ENCODE data around the gene LSM14A.
"Not testable (repeated sequence)": the region's sequence is repeated elsewhere in the genome, so short reads cannot be mapped to it uniquely, and the experiment has no call there.

LSM14A gene

DNA sequence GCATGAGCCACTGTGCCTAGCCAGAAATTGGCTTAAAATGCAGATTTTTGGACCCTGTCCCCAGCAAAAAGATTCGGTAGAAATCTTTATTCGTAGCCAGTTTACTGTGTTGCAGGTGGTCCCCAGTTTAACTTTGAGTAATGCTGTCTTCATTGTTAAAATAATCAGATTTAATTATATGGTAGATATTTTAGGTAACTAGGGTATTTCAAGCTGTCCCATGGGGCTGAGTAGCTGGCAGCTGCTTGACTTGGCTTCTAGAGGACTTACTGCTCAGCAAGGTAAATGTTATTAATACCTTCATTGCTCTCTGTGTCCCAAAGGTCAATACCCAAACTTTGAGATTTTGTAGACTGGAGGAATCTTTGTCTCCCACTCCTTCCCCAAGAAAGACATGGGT, 21.1 kb downstream of the LSM14A start:
- DNase-seq, result no peak

- no peak for DNase-seq
Observed at GRCh38 chr19:34193876-34194275, 21.6 kb downstream of the LSM14A start.

GRCh38 chr19:34201133-34201532, 28.8 kb downstream of the LSM14A start:
- DNase-seq, result no peak

DNA sequence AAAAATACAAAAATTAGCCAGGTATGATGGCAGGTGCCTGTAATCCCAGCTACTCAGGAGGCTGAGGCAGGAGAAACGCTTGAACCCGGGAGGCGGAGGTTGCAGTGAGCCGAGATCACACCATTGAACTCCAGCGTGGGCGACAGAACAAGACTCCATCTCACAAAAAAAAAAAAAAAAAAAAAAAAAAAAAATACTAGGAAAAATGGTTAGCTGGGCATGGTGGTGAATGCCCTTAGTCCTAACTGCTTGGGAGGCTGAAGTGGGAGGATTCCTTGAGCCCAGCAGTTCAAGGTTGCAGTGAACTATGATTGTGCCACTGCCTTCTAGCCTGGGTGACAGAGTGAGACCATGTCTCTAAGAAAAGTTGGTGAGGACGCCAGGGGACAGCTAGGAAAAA, 33.0 kb downstream of the LSM14A start:
- DNase-seq, result not testable (repeated sequence)

DNA sequence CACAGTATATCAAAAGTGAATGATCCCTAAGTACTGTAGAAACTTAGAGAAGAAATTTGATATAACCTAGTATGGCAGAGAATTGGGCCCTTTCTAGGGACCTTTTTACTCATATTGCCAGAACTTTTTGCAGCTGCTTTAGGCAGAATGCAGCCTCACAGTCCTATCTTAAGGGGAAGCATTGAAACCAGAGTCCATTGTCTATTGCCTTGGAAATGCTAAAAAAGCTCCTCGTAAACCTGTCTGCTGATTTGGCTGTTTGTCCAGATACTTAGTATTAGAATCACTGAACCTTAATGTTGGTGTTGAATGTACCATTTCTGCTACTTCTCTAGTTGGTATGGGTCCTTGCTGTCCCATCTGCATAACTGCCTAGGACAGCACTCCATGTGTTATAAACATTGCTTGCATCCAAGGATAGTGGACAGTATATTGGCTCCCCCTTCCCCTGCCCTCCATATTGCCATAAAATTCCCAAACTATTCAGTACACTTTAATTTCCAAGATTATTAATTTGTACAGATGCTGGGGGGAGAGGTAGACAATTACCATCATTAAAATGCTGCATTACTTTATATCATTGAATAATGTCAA, 36.1 kb downstream of the LSM14A start:
- no peak for DNase-seq

DNA sequence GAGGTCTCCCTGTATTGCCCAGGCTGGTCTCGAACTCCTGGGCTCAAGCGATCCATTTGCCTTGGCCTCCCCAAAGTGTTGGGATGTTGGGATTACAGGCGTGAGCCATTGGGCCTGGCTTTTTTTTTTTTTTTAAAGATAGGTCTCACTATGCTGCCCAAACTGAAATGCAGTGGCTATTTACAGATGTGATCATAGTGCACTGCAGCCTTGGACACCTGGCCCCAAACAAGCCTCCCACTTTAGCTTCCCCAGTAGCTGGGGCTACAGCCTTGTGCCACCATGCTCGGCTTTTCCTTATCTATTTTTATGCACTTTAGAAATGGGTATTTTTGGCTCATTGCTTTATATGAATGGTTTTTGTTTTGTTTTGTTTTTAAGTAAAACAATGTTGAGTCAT, 37.4 kb downstream of the LSM14A start:
- no peak for DNase-seq

GRCh38 chr19:34213283-34213682, 41.0 kb downstream of the LSM14A start:
- DNase-seq, result no peak

GRCh38 chr19:34214040-34214439, 41.7 kb downstream of the LSM14A start:
- DNase-seq, result no peak

GRCh38 chr19:34215006-34215665, 42.8 kb downstream of the LSM14A start:
- no peak for DNase-seq

GRCh38 chr19:34215666-34216038, 43.3 kb downstream of the LSM14A start:
- DNase-seq, result no peak

DNA sequence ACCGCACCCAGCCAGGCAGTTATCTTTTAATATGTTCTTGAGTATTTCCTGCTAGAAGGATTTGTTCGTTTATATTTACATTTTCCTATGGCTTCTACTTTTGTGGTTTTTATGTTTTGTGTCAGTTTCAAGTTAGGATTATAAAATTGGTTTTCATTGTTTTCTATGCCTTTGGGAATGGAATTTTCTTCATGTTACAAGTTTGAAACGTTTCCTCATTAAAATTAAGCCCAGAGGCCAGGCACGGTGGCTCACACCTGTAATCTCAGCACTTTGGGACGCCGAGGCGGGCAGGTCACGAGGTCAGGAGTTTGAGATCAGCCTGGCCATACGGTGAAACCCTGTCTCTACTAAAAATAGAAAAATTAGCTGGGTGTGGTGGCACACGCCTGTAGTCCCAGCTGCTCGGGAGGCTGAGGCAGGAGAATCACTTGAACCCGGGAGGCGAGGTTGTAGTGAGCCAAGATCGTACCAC, 44.5 kb downstream of the LSM14A start:
- not testable (repeated sequence) for DNase-seq

GRCh38 chr19:34217952-34218817, 45.9 kb downstream of the LSM14A start:
- peak; percentile 78 for DNase-seq

DNA sequence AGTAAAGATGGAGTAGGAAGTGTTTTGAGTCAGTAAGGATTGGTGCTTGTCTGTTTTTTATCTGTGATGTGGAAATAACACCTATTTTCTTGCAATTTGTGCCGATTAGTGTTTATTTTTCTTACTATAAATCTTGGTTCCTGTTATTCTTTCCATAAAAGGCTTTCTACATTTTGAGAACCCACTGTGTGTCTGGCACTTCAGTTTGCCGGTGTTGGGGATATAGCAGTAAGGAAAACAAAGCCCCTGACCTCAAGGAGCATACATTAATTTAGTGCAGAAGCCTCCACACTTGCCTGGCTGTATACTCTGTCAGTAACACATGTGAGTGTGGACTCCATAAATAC, 46.5 kb downstream of the LSM14A start:
- no peak for DNase-seq

DNA sequence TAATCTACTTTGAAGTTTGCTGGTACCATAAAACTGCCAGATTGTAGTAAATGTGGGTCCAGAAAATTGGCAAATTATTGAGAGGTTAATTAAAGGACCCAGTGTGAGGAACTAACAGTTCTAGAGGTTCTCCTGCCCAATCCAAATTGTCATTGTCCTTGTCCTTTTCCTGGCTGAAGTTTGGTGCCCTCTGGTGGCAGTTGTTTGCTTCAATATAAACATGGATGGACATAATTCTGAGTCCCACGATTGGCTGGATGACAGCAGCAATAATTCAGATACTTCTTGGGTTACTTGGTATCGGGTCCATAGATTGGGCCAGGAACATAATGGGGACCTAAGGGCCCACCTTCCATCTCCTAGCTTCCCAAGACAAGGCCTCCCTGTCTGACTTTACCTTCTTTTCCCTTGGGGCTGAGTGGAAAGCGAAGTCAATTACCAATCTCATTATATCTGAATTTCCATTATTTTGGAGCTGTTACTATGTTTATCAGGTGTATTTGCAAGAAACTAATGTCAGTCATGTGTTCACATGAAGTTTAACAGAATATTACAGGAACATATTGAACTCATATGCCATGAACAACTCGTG, 48.3 kb downstream of the LSM14A start:
- peak; percentile 69 for DNase-seq

- no peak for DNase-seq
Observed at GRCh38 chr19:34222386-34222785, 50.1 kb downstream of the LSM14A start.

DNA sequence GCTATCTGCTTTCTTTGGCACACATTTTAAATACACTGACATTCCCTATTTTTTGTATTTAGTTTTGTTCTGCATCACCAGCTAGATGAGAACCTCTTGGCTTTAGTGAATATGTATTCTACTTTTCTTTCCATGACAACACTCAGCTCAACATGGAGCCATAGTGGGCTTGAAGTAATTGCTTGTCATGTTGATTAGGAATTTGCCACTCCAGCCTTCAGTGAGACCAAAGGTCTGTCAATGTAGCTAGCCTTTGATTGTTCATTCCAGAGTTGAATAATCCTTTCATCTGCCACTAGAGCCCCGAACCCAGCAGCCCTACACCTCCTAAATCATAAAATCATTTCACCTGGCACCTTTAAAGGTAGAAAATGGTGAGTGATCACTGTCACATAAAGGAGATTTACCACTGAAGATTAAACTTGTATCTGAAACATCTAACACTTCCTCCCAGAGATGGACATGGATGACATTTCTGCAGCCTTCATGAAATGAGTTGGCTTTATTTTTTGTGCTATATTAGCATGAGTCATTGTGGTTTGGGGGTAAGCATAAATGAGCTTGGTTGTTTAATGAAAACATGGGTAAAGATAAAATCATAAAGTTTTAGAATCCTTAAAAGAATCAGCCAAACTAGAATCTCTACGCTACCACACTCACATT, 52.8 kb downstream of the LSM14A start:
- peak; percentile 79 for DNase-seq

- no peak for DNase-seq
Observed at GRCh38 chr19:34225659-34226015, 53.3 kb downstream of the LSM14A start.

GRCh38 chr19:34226036-34226435, 53.7 kb downstream of the LSM14A start:
- peak; percentile 81 for DNase-seq

DNA sequence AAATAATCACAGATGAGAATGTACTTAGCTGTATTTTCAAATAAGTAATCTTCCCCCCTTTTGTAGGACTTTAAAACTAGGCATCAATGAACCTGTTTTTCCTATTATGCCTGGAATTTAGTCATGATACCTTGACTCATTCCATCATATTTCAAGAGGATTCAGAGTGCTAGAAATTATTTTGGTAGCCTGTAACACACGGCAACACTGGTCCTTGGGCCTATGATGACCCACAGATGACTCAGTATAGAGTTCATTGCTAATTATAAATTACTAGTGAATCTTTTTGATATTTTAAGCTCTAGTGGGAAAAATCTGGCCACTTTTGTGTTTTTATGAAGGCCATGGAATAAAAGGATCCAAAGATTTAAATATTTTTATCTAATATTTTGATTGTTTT, 56.0 kb downstream of the LSM14A start:
- no peak for DNase-seq

GRCh38 chr19:34228762-34229161, 56.5 kb downstream of the LSM14A start:
- DNase-seq, result no peak

GRCh38 chr19:34229721-34230120, 57.4 kb downstream of the LSM14A start:
- peak; percentile 68 for DNase-seq

- no peak for DNase-seq
Observed at GRCh38 chr19:34230820-34231219, 58.5 kb downstream of the LSM14A start.

DNA sequence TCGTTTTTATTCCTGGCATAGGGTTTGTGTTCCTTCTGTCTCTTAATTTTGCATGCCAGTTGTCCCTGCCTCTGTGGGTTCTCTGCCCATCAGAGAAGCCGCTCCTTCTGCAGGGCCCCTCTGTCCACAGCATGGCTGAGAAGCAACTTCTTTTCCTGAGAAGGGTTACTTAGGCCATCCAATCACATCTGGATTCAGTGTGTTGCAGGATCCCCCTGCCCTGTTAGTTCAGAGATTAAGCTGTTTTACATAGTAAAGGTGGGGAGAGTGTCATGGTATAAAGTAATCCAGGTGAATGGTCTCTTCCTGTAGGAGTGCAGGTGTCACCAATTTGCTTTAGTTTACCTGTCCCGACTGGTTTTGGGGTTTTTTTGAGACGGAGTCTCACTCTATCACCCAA, 59.1 kb downstream of the LSM14A start:
- no peak for DNase-seq
